GM10847 (cell line): ENCODE measurements around the gene PRRT2.

Experiments used
- POLR2A ChIP-seq: IDR thresholded peaks from 2 replicates; pipeline ENCODE4 v1.6.1; 2011; ENCODE audit not compliant: insufficient read length; ENCODE audit errors: extremely low read depth

The PRRT2 gene

DNA sequence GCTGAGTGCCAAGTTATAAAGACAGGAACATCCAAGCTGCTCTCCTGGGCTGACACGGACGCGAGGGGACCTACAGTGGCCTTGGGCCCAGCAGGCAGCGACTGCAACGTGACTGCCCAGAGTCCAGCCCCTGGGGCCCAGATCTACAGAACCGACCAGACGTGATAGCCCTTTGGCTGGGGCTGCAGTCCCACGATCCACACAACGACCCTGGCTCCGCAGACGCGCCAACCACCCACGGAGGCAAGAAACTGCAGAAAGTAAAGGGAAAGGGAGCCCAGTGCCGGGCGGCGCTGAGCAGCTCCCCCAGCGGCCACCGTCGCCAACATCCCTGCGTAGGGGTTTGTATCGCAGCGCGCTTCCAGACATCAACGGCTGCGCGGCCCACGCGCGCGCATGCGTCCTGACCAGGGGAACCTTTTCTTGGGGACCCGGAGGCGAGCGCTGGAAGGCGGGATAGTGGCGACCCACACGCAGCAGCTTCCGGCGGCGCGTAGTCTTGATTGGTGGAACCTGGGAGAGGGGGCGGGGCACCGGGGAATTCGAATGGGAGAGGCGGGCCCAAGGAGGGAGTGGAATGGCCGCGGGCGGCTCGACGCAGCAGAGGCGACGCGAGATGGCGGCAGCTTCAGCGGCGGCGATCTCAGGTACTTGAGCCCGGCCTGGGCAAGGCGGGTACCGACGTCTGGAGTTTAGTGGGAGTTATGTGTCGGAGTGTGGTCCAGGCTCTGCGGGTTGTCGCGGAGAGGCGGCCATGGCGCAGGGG, 21.6 kb upstream of the PRRT2 start, which contains the start of gene KIF22:
Gene KIF22 (plus strand): TSS at position 569 of the 766 bp plus-strand sequence. CDS start 9 bp downstream, at position 578.
- TF ChIP-seq POLR2A: peak; percentile 70

DNA sequence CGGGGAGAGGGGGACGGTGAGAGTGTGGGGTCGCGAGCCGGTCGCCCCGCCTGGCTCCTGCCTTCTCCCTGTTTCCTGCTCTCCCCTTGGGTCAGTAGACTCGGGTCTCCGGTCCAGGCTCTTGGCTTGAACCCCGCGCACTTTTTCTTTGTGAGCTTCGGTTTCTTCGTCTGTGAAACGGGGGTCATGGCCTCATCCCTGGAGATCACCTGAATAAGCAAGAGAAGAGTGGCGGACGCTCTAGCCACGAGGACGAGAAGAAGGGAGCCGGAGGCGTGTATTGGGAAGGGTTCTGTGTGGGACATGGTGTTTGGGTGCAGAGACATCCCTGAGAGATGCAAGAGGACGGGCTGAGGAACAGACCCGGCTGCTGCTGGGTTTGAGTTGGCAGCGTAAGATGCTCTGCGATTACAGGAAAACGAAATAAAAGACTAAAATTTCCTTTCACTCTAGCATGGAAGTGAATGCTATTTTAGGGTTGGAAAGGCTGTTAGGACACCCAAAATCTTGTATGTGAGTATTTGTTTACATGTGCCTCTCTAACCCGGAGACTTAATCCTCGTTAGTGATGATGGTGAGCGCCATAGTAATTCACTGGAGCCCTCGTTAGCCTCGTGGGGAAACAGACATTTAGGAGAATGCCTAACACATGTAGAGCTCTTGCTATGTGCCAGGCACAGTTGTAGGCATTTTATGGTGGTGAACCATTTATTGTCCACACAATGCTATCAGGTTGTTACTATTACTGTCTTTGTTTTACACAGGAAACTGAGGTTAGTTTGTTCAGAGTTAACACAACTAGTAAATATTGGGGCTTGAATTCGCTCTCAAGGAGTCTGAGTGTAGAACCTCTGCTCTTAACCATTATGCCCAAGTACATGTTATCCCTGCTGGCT, 20.8 kb upstream of the PRRT2 start:
- no peak for TF ChIP-seq POLR2A

DNA sequence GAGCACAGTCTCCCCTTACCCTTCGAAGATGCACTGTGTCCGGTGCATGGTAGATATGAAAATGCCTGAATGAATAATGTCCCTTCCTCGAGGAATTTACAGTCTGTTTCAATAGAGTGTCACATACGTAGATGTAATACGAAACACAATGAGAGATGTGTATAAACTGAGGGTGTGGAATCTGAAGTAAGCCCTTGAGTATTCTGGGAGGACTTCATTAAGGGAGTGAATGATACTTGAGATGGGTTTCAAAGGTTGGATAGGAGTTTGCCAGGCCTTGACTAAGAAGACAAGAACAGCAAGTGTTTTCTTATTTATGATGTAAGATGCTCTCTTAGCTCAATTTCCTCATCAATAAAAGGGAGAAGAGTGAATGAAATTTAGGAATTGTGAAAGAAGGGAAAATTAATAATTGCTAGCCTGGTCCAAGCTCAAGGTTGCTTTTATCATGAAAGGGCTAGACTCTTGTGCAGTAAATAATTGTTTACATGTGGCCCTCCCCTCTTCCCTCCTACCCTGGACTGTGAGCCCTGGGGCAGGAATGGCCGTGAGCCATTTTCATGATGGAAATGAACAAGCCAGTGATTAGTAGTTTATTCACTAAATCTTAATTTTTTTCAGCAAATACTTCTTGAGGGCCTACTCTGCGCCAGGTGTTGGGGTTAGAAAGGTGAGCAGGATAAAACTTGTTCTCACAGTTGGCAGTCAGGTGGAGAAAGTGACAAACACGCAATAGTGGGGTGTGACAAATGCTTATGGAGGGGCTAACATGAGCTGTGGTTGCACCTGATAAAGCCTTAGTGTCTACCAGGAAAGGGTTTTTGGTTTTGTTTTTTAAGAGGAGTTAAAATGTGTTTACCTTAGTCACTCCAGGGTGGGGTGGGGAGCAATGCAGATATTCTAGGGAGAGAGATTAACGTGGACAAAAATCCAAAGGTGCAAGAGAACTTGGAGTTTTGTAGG, 19.9 kb upstream of the PRRT2 start:
- TF ChIP-seq POLR2A: no peak

- no peak for TF ChIP-seq POLR2A
Observed at GRCh38 chr16:29794231-29794710, 17.7 kb upstream of the PRRT2 start.

DNA sequence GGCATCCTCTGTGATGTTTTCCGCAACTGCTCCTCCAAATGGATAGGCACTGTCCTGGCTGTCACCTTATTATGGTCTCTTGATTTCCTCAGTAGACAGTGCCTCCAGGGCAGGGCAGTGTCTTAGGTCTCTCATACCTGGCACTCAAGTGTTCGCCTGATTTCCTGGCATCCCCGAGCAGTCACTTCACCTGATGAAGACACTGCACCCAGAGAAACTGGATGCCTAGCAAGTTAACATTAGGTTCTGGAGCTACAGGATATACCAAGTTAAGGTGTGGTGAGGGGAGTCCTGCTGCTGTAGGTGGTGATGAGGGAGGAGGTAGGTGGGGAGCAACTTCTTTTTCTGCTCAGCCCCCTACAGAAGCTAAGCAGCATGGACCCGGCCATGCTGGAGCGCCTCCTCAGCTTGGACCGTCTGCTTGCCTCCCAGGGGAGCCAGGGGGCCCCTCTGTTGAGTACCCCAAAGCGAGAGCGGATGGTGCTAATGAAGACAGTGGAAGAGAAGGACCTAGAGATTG, 9.5 kb upstream of the PRRT2 start:
- no peak for TF ChIP-seq POLR2A

DNA sequence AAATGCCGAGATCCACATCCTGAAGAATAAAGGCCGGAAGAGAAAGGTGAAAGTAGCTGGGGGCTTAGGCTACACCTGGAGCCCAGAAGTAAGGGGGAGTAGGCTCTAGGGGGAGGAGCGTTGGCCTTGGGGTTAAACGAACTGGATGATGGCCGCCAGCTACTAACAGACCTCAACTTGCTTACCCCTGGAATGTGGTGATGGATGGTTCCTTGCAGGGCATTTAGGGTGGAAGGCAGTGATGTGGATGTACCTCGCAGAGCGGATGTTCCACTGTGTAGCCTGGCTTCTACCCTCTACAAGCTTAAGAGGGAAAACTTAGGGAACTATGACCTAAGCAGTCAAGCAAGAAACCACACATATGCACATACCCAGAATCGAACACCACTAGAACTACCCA, 8.0 kb upstream of the PRRT2 start:
- TF ChIP-seq POLR2A: no peak

- no peak for TF ChIP-seq POLR2A
Observed at GRCh38 chr16:29804455-29805231, 7.3 kb upstream of the PRRT2 start.

DNA sequence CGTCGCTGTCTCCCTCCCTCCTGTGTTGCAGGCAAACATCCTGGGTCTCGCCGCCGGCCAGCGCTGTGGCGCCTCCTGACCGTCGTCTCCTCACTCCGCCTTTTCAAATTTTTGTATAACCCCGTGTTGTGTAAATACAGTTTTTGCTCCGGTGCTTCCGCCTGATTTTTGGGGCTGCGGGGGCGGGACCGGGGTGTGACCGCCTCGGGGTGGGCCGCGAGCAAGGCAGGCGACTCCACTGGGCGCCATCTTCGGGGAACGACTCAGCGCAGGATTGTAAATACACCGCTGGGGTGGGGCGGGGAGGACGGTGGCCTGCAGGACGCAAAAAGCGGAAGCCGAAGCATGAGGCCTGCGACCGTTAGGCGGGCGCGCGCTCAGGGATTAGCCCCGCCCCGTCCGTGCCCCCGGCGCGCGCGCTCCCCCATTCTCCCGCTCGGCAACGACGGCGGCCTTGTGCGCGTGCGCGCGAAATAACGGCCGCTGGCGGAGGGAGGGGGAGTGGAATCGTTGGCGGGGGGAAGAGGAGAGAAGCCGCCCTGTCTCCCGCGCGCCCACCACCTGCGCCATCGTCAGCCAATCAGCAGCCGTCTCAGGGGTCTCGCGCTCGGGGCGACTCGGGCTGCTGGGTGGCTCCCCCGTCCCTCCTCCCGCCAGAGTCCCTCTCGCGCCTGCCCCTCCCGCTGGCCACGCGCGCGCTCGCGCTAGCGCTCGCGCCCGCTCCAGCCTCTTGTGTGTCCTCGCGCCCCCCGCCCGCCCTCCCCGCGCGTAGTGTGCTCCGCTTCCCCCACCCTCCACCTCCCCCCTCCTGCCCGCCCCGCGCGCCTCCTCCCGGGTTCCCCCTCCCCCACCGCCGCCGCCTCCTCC, 6.5 kb upstream of the PRRT2 start:
- TF ChIP-seq POLR2A: peak; percentile 65

DNA sequence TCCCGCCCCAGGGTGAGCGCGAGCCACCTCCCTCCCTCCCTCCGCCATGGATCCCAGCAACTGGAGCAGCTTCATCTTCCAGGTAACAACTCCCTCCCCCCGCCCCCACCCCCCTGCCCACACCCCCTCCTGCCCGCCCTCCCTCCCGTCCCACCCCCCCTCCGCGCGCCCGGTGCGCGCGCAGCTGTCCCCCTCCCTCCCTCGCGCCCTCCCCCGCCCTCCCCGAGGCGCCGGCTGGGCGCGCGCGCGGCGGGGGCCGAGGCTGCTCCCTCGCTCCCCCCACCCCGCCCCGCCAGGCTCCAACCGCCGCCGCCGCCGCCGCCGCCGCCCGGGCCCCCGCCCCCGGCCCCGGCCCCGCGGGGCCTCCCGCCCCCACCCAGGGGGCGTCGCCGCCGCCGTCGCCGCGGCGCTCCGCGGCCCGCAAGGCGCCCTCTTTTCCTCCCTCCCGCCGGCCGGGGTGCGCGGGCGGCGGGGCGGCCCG, 5.9 kb upstream of the PRRT2 start, which contains the start of gene MAZ:
Gene MAZ (plus strand): TSS at position 431 of the 481 bp plus-strand sequence. CDS start 173 bp downstream, outside the sequence.
- TF ChIP-seq POLR2A: no peak

GRCh38 chr16:29806641-29807425, 5.2 kb upstream of the PRRT2 start:
- peak; percentile 14 for TF ChIP-seq POLR2A

GRCh38 chr16:29807426-29808218, 4.4 kb upstream of the PRRT2 start:
- TF ChIP-seq POLR2A: peak; percentile 48

DNA sequence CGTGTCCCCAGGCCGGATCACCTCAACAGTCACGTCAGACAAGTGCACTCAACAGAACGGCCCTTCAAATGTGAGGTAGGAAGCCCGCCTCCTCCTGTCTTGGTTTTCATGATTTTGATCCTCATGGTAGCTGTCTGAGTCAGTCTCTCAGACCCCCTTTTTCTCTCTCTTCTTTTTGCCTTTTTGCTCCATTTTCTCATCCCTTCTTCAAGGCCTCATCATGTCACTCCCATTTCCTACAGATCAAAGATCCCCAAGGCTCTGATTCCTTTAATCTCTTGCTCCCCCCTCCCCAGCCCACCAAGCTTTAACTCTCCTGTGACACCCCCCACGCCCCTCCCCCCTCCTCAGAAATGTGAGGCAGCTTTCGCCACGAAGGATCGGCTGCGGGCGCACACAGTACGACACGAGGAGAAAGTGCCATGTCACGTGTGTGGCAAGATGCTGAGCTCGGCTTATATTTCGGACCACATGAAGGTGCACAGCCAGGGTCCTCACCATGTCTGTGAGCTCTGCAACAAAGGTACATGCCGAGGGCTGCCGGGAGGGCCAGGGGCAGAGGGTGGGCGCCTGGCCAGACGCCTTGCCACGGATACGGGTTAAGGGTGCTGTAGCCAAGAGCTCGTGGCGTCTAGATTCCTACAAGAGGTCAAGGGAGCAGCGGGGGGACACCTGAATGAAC, 3.6 kb upstream of the PRRT2 start:
- TF ChIP-seq POLR2A: no peak
